DND-41 (cell line): Measurements from ENCODE around the gene GABRA6.
"Not testable (repeated sequence)": the region's sequence is repeated elsewhere in the genome, so short reads cannot be mapped to it uniquely, and the experiment has no call there.

Source experiments
- ATAC-seq: fragments of 200-7000 bp; cut with Tn5 transposase; 3 replicates; pipeline ENCODE4 v1.9.1; 2021; ENCODE audit warnings: low read depth; ENCODE audit not compliant: insufficient read depth
- DNase-seq: peaks from one replicate; pipeline ENCODE4 v3.0.0-alpha.2; 2020
- H2AFZ ChIP-seq: 2 replicates; pipeline ENCODE4 v1.6.0; 2012; ENCODE audit warnings: low read depth, low read length
- H3K27ac ChIP-seq: 2 replicates; pipeline ENCODE4 v1.5.1; 2012; ENCODE audit warnings: low read length, inconsistent platforms
- H3K27me3 ChIP-seq: fragments of 200-600 bp; sonication (generic); 2 replicates; pipeline ENCODE4 v1.6.0; 2012; ENCODE audit warnings: low read length, mild to moderate bottlenecking, inconsistent platforms; ENCODE audit not compliant: insufficient read depth, poor library complexity
- H3K36me3 ChIP-seq: 2 replicates; pipeline ENCODE4 v1.5.1; 2012; ENCODE audit warnings: low read length, inconsistent platforms; ENCODE audit not compliant: insufficient read depth
- H3K4me1 ChIP-seq: 2 replicates; pipeline ENCODE4 v1.5.1; 2012; ENCODE audit warnings: mild to moderate bottlenecking, low read length; ENCODE audit not compliant: insufficient read depth
- H3K4me2 ChIP-seq: 2 replicates; pipeline ENCODE4 v1.6.0; 2012; ENCODE audit warnings: mild to moderate bottlenecking, moderate library complexity, low read length, inconsistent platforms; ENCODE audit not compliant: insufficient read depth
- H3K4me3 ChIP-seq, 2 experiments: fragments of 200-600 bp in 1 of 2; shearing (Covaris generic) in 1 of 2; 2 replicates each; pipeline ENCODE4 v1.5.1; 2012 to 2016; ENCODE audit warnings: inconsistent platforms in 2 of 2, low read length in 2 of 2, mild to moderate bottlenecking in 2 of 2, low read depth in 1 of 2, moderate library complexity in 1 of 2
- H3K79me2 ChIP-seq: 2 replicates; pipeline ENCODE4 v1.6.0; 2012; ENCODE audit warnings: low read length, inconsistent platforms; ENCODE audit not compliant: insufficient read depth
- H3K9ac ChIP-seq: 2 replicates; pipeline ENCODE4 v1.6.0; 2012; ENCODE audit warnings: low read depth, mild to moderate bottlenecking, inconsistent platforms, low read length, moderate library complexity
- H3K9me3 ChIP-seq: 2 replicates; pipeline ENCODE4 v1.5.1; 2012; ENCODE audit warnings: low read length, moderate library complexity, mild to moderate bottlenecking, inconsistent platforms; ENCODE audit not compliant: insufficient read depth, severe bottlenecking
- H4K20me1 ChIP-seq: 2 replicates; pipeline ENCODE4 v1.6.0; 2012; ENCODE audit warnings: low read length; ENCODE audit not compliant: insufficient read depth
- EZH2 ChIP-seq: IDR thresholded peaks from 3 replicates; pipeline ENCODE4 v1.6.1; 2012; ENCODE audit warnings: borderline replicate concordance, low read depth, mild to moderate bottlenecking, moderate library complexity, low read length, inconsistent platforms; ENCODE audit not compliant: severe bottlenecking
- TF ChIP-seq, protein P1 (sequence below): IDR thresholded peaks from 2 replicates; pipeline ENCODE4 v1.5.1; 2012; ENCODE audit warnings: borderline replicate concordance, low read length, moderate library complexity, mild to moderate bottlenecking; ENCODE audit not compliant: poor library complexity, severe bottlenecking; ENCODE audit errors: extremely low read depth

Gene GABRA6

DNA sequence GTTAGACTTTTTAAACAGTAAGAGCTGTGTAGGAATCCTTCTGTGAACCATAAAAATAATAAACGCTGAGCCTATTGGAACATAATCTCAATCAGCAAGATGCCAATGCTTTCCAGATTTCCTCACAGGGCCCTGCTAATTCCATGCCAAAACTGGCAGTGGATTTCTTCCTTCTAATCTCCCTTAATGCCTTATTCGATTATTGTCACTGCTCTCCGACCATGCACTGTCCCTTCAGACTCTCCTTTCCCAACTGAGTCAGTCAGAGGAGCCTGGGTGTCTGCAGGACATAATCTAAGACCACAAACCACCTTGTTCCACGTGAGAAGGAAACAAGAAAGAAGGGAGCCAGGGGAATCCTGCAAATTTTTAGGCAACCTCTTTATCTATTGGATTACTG is at the start of gene GABRA6:
TSS of gene GABRA6 (plus strand) at position 261 of the 400 bp plus-strand sequence. CDS start 269 bp downstream, outside the sequence.
- TF ChIP-seq, protein P1, sequence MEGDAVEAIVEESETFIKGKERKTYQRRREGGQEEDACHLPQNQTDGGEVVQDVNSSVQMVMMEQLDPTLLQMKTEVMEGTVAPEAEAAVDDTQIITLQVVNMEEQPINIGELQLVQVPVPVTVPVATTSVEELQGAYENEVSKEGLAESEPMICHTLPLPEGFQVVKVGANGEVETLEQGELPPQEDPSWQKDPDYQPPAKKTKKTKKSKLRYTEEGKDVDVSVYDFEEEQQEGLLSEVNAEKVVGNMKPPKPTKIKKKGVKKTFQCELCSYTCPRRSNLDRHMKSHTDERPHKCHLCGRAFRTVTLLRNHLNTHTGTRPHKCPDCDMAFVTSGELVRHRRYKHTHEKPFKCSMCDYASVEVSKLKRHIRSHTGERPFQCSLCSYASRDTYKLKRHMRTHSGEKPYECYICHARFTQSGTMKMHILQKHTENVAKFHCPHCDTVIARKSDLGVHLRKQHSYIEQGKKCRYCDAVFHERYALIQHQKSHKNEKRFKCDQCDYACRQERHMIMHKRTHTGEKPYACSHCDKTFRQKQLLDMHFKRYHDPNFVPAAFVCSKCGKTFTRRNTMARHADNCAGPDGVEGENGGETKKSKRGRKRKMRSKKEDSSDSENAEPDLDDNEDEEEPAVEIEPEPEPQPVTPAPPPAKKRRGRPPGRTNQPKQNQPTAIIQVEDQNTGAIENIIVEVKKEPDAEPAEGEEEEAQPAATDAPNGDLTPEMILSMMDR = no peak
- TF ChIP-seq EZH2 = no peak
- DNase-seq (no peak), ATAC-seq (no peak)
- Histone ChIP-seq H3K4me1 (no peaks in the 10 kb centered on the region), H3K27me3 (no peaks in the 10 kb centered on the region), H3K9me3 (no peaks in the 10 kb centered on the region), H4K20me1 (no peaks in the 10 kb centered on the region), H3K27ac (no peak within 1 kb of the TSS), H3K9ac (no peak within 1 kb of the TSS), H3K36me3 (no peaks in the 10 kb centered on the region), H3K4me3 (no peak within 1 kb of the TSS), H3K4me2 (no peak within 1 kb of the TSS), H3K79me2 (no peaks in the 10 kb centered on the region), H2AFZ (no peak within 1 kb of the TSS; the same call in 1 of the 2 replicates)

DNA sequence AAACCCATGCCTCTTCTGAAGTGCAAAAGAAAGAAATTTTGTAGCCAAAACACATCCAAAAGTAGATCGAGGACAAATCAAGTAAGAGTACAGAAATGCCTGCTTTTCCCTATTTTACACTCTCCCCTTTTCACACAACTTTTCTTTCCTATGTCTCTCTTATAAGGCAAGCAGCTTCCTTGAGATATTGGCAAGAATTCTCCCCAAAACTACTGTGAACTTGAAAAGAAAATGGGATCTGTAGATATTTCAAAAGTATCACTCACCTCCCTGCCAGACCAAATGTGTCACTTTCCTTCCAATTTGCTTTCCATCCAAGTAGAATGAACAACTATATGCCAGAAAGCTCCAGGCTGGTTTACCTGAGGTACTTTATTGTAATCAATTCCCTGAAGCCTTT is 47.9 kb upstream of the GABRA6 start:
- DNase-seq (no peak), ATAC-seq (no peak)
- Histone ChIP-seq H4K20me1 (no peaks in the 10 kb centered on the region), H3K4me1 (no peaks in the 10 kb centered on the region), H3K9ac (no peak overlapping the region), H3K27me3 (no peaks in the 10 kb centered on the region), H3K4me2 (no peak overlapping the region), H2AFZ (no peak overlapping the region), H3K4me3 (no peak overlapping the region), H3K27ac (no peak overlapping the region), H3K36me3 (no peaks in the 10 kb centered on the region), H3K79me2 (no peaks in the 10 kb centered on the region), H3K9me3 (no peaks in the 10 kb centered on the region)
- TF ChIP-seq, protein P1 = no peak
- no peak for TF ChIP-seq EZH2

- no peaks in the 10 kb centered on the region for H4K20me1 ChIP-seq
- H3K4me1 ChIP-seq = no peaks in the 10 kb centered on the region
- no peaks in the 10 kb centered on the region for H3K79me2 ChIP-seq
- no peak overlapping the region for H2AFZ ChIP-seq
- no peak for DNase-seq
- no peaks in the 10 kb centered on the region for H3K9me3 ChIP-seq
- no peak overlapping the region for H3K9ac ChIP-seq
- H3K4me3 ChIP-seq = no peak overlapping the region
- H3K27me3 ChIP-seq = no peaks in the 10 kb centered on the region
- ATAC-seq = no peak
- TF ChIP-seq, protein P1 = no peak
- no peak for TF ChIP-seq EZH2
- H3K27ac ChIP-seq = no peak overlapping the region
- H3K36me3 ChIP-seq = no peaks in the 10 kb centered on the region
- H3K4me2 ChIP-seq = no peak overlapping the region
Observed at GRCh38 chr5:161641444-161641843, 44.1 kb upstream of the GABRA6 start.

DNA sequence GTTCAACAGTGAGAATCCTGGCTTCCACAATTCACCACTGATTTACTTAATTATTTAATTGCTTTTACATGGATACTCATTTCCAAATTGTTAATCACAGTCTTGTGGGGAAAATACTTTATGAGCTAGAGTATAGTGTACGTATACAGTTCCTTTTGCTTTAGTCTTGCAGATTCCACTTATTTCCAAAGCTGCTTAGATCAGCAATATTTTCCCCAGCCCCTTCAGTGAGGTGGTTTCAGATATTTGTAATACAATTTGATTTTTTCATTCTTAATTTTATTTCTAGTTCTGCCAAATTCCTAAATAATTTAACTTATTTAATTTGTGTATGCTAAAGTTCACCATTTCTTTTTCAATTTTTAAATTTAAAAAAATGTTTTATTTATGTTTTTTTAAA is 40.3 kb upstream of the GABRA6 start:
- Histone ChIP-seq H3K27ac (no peak overlapping the region), H3K9me3 (no peaks in the 10 kb centered on the region), H3K4me1 (no peaks in the 10 kb centered on the region), H2AFZ (no peak overlapping the region), H3K27me3 (no peaks in the 10 kb centered on the region), H3K9ac (no peak overlapping the region), H3K36me3 (no peaks in the 10 kb centered on the region), H3K4me2 (no peak overlapping the region), H3K79me2 (no peaks in the 10 kb centered on the region), H3K4me3 (no peak overlapping the region), H4K20me1 (no peaks in the 10 kb centered on the region)
- ATAC-seq (no peak), DNase-seq (no peak)
- TF ChIP-seq EZH2 = no peak
- TF ChIP-seq, protein P1 = no peak

- not testable (repeated sequence) for H3K79me2 ChIP-seq, H3K27me3 ChIP-seq, H4K20me1 ChIP-seq, DNase-seq, H3K4me3 ChIP-seq, H3K9ac ChIP-seq, H3K4me2 ChIP-seq, H3K27ac ChIP-seq, H2AFZ ChIP-seq, H3K9me3 ChIP-seq, H3K36me3 ChIP-seq, ATAC-seq, H3K4me1 ChIP-seq
Observed at GRCh38 chr5:161651926-161652325, 33.6 kb upstream of the GABRA6 start.
